Activated T-helper 1 cell treated with anti-CD3 and anti-CD28 coated beads, Interleukin-2, amount 50 U/mL, for 16 hours (primary cell): ENCODE data around the gene TM9SF1.

Experiments used
- DNase-seq, 2 donors: peaks; one replicate each; pipeline ENCODE4 v3.0.0-alpha.2; 2020; ENCODE audit warnings: low read depth in 1 of 2, low spot score in 1 of 2

TM9SF1 gene

GRCh38 chr14:24197056-24197450 is 1.8 kb upstream of the TM9SF1 start:
- DNase-seq: no peak

- DNase-seq: no peak
Measured at GRCh38 chr14:24196071-24197055, 1.1 kb upstream of the TM9SF1 start.

- DNase-seq: no peak
Measured at GRCh38 chr14:24194873-24195185, 412 bp downstream of the TM9SF1 start.

- no peak for DNase-seq
Measured at GRCh38 chr14:24194186-24194872, 912 bp downstream of the TM9SF1 start.

GRCh38 chr14:24192933-24193332 is 2.3 kb downstream of the TM9SF1 start:
- DNase-seq: no peak

- DNase-seq: no peak
Measured at GRCh38 chr14:24190416-24190815, 4.8 kb downstream of the TM9SF1 start.

GRCh38 chr14:24189460-24189859 is 5.8 kb downstream of the TM9SF1 start:
- DNase-seq: no peak

- DNase-seq: no peak
Measured at GRCh38 chr14:24189059-24189375, 6.2 kb downstream of the TM9SF1 start.

- peak; percentile 92 for DNase-seq
Measured at GRCh38 chr14:24188251-24189058, 6.8 kb downstream of the TM9SF1 start, which contains the start of gene IPO4. IPO4 (minus strand) TSS chr14:24188816; CDS start chr14:24188787, 29 bp downstream.

- DNase-seq: no peak
Measured at GRCh38 chr14:24187539-24187915, 7.7 kb downstream of the TM9SF1 start.

- no peak for DNase-seq
Measured at GRCh38 chr14:24186831-24187538, 8.3 kb downstream of the TM9SF1 start.

- DNase-seq: no peak
Measured at GRCh38 chr14:24185741-24186140, 9.5 kb downstream of the TM9SF1 start.

GRCh38 chr14:24185026-24185425 is 10.2 kb downstream of the TM9SF1 start:
- no peak for DNase-seq

GRCh38 chr14:24184104-24184970 is 10.9 kb downstream of the TM9SF1 start:
- no peak for DNase-seq

GRCh38 chr14:24183014-24183481 is 12.2 kb downstream of the TM9SF1 start:
- DNase-seq: no peak

GRCh38 chr14:24182110-24182882 is 12.9 kb downstream of the TM9SF1 start:
- no peak for DNase-seq

GRCh38 chr14:24181371-24182077 is 13.7 kb downstream of the TM9SF1 start:
- no peak for DNase-seq

- no peak for DNase-seq
Measured at GRCh38 chr14:24179961-24180796, 15.1 kb downstream of the TM9SF1 start.
